ENCODE measurements around the gene RYR3. TPM values are rescaled to one million over a fixed set of nuclear protein-coding genes. Genes with fewer than 3 reads are reported as not detected.
"Not testable (repeated sequence)": the region's sequence is repeated elsewhere in the genome, so short reads cannot be mapped to it uniquely, and the experiment has no call there.

The RYR3 gene
- total and polyA plus RNA-seq, 2 of the 13 experiments (the other 11 are each of a cell fraction or from before 2014, with no cell fraction given) = not detected

DNA sequence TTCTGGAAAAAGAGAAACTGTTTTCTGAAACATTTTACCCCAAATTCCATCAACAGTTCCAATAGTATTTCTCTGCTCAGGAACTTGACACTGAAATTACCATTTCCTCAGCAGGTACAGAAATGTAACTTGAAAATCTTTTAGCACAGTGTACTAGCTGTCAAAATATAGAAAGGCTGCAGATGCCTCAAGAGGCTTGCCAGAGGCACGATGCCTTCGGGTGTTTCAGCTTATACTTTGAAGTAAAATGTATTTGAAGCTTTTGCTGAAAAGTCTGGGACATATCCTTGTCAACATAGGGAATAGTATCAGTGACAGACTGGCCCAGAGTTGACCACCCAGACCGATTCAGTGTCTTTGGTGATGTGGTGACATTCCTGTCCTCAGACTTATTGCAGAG is 503.1 kb downstream of the RYR3 start:
- no peak for ATAC-seq
- no TSS peak for BruUV-seq (replicated peaks)
- Histone ChIP-seq H3K9ac (ENCODE audit: insufficient read depth, low read depth, low read length) (no peak overlapping the region), H4K20me1 (ENCODE audit: insufficient read depth, low read length) (no peaks in the 10 kb centered on the region), H3K4me3 (replicated peaks in 1 of 3; ENCODE audit: insufficient read depth in 1 of 3, low read depth in 2 of 3, low read length in 3 of 3) (no peak overlapping the region), H3K4me2 (ENCODE audit: low read depth, low read length) (no peak overlapping the region), H3K4me1 (ENCODE audit: insufficient read depth, low read length) (no peaks in the 10 kb centered on the region), H3K9me3 (ENCODE audit: low read length) (no peaks in the 10 kb centered on the region), H3K79me2 (ENCODE audit: insufficient read depth, low read length) (no peaks in the 10 kb centered on the region), H3K27ac (ENCODE audit: extremely low read length, insufficient read depth, low read length) (no peak overlapping the region), H2AFZ (ENCODE audit: low read length) (no peak overlapping the region), H3K36me3 (replicated peaks in 1 of 2; ENCODE audit: control insufficient read depth in 1 of 2, insufficient read depth in 2 of 2, low read length in 2 of 2) (no peaks in the 10 kb centered on the region), H3K27me3 (ENCODE audit: control insufficient read depth in 1 of 2, insufficient read depth in 2 of 2, low read length in 2 of 2) (0 out of 5 replicates have a peak, but pooled peaks cover 0 to 15% of the 10 kb centered on the region in 2 experiments)
- no peak for DNase-seq (ENCODE audit: low spot score)
- POLR2A ChIA-PET = no interaction called here
- no peak for TF ChIP-seq CREB1 (IDR thresholded peaks at IDR 0.05)
- TF ChIP-seq CREB1 (CRISPR knock-in tag; IDR thresholded peaks at IDR 0.05) = no peak
- TF ChIP-seq TFDP2 (CRISPR knock-in tag; IDR thresholded peaks at IDR 0.05) = no peak
- no peak for TF ChIP-seq PRMT3 (CRISPR knock-in tag; IDR thresholded peaks at IDR 0.05; ENCODE audit: borderline replicate concordance, low read depth)
- TF ChIP-seq MXD4 (CRISPR knock-in tag; IDR thresholded peaks at IDR 0.05) = no peak
- TF ChIP-seq ZSCAN9 (CRISPR knock-in tag; IDR thresholded peaks at IDR 0.05; ENCODE audit: borderline replicate concordance) = no peak
- no peak for TF ChIP-seq MBNL3 (CRISPR knock-in tag; conservative IDR thresholded peaks at IDR 0.05)
- intact Hi-C loops (cut with micrococcal nuclease; ENCODE audit: unreplicated experiment) = no loop called here
- CTCF ChIA-PET (ENCODE audit: low intra/inter-chr PET ratio, low total read pairs) = no interaction called here
- in situ Hi-C loops (cut with HindIII; ENCODE audit: extremely low pct_ligation_motif_present, low pct_unique_long_range_greater_than_20kb) = no loop called here
- 0% methylated on average over 2 of the region's 3 CpGs for WGBS (ENCODE audit: low lambda C conversion rate)
- no peak for FAIRE-seq

DNA sequence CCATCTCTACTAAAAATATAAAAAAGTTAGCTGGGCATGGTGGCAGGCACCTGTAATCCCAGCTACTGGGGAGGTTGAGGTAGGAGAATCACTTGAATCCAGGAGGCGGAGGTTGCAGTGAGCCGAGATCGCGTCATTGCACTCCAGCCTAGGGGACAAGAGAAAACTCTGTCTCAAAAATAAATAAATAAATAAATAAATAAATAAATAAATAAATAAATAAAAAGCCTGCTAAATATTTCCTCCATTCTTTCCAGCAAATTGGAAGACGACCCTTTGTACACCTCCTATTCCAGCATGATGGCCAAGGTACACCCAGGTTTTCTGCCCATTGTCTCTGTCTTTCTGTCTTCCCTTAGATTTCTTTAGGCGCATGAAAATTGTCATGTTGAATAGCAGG is 508.7 kb downstream of the RYR3 start:
- intact Hi-C loops (cut with micrococcal nuclease; ENCODE audit: unreplicated experiment); H3K9me3 ChIP-seq (ENCODE audit: low read length); BruUV-seq (replicated peaks); H4K20me1 ChIP-seq (ENCODE audit: insufficient read depth, low read length); H3K27ac ChIP-seq (ENCODE audit: extremely low read length, insufficient read depth, low read length); CTCF ChIA-PET (ENCODE audit: low intra/inter-chr PET ratio, low total read pairs); H2AFZ ChIP-seq (ENCODE audit: low read length); H3K27me3 ChIP-seq (ENCODE audit: control insufficient read depth in 1 of 2, insufficient read depth in 2 of 2, low read length in 2 of 2); H3K4me3 ChIP-seq (replicated peaks in 1 of 3; ENCODE audit: insufficient read depth in 1 of 3, low read depth in 2 of 3, low read length in 3 of 3); H3K4me2 ChIP-seq (ENCODE audit: low read depth, low read length); H3K9ac ChIP-seq (ENCODE audit: insufficient read depth, low read depth, low read length); DNase-seq (ENCODE audit: low spot score); H3K79me2 ChIP-seq (ENCODE audit: insufficient read depth, low read length); H3K36me3 ChIP-seq (replicated peaks in 1 of 2; ENCODE audit: control insufficient read depth in 1 of 2, insufficient read depth in 2 of 2, low read length in 2 of 2); POLR2A ChIA-PET; H3K4me1 ChIP-seq (ENCODE audit: insufficient read depth, low read length); FAIRE-seq; in situ Hi-C loops (cut with HindIII; ENCODE audit: extremely low pct_ligation_motif_present, low pct_unique_long_range_greater_than_20kb); ATAC-seq: not testable (repeated sequence)
- 74% methylated on average over 6 of the region's 6 CpGs for WGBS (ENCODE audit: low lambda C conversion rate)

All from HepG2 (cell line).